Measurements from ENCODE around the gene CMSS1. TPM values are rescaled to one million over a fixed set of nuclear protein-coding genes. Genes with fewer than 3 reads are reported as not detected.

CMSS1 gene
- total and polyA plus RNA-seq, 2 of the 13 experiments (the other 11 are each of a cell fraction or from before 2014, with no cell fraction given) = 6.4 to 48.7 TPM

GRCh38 chr3:99982650-99983049 is 165.0 kb downstream of the CMSS1 start (continued):
- TF ChIP-seq SP2 (CRISPR knock-in tag; IDR thresholded peaks at IDR 0.05) = no peak

- ChIA-PET POLR2A (no interaction called here), CTCF (ENCODE audit: low intra/inter-chr PET ratio, low total read pairs) (no interaction called here)
- Histone ChIP-seq H3K4me2 (ENCODE audit: low read depth, low read length) (no peak overlapping the region), H3K9me3 (ENCODE audit: low read length) (no peaks in the 10 kb centered on the region), H3K36me3 (replicated peaks in 1 of 2; ENCODE audit: control insufficient read depth in 1 of 2, insufficient read depth in 2 of 2, low read length in 2 of 2) (no peaks in the 10 kb centered on the region), H3K4me1 (ENCODE audit: insufficient read depth, low read length) (0 out of 2 replicates have a peak, but pooled peaks cover 9% of the 10 kb centered on the region), H3K4me3 (replicated peaks in 1 of 3; ENCODE audit: insufficient read depth in 1 of 3, low read depth in 2 of 3, low read length in 3 of 3) (no peak overlapping the region), H3K27ac (ENCODE audit: extremely low read length, insufficient read depth, low read length) (no peak overlapping the region), H2AFZ (ENCODE audit: low read length) (no peak overlapping the region), H4K20me1 (ENCODE audit: insufficient read depth, low read length) (no peaks in the 10 kb centered on the region), H3K79me2 (ENCODE audit: insufficient read depth, low read length) (no peaks in the 10 kb centered on the region), H3K27me3 (ENCODE audit: control insufficient read depth in 1 of 2, insufficient read depth in 2 of 2, low read length in 2 of 2) (no peaks in the 10 kb centered on the region), H3K9ac (ENCODE audit: insufficient read depth, low read depth, low read length) (no peak overlapping the region)
- in situ Hi-C loops (cut with HindIII; ENCODE audit: extremely low pct_ligation_motif_present, low pct_unique_long_range_greater_than_20kb) = no loop called here
- ATAC-seq (no peak), DNase-seq (ENCODE audit: low spot score) (no peak), FAIRE-seq (no peak)
- intact Hi-C loops (cut with micrococcal nuclease; ENCODE audit: unreplicated experiment) = no loop called here
- TF ChIP-seq HMG20B (CRISPR knock-in tag; conservative IDR thresholded peaks at IDR 0.05) = no peak
- BruUV-seq (replicated peaks) = no TSS peak
These were observed 166.5 kb downstream of the CMSS1 start for GRCh38 chr3:99984139-99984538.

- Histone ChIP-seq H3K4me1 (ENCODE audit: insufficient read depth, low read length) (0 out of 2 replicates have a peak, but pooled peaks cover 9% of the 10 kb centered on the region), H3K9me3 (ENCODE audit: low read length) (no peaks in the 10 kb centered on the region), H3K79me2 (ENCODE audit: insufficient read depth, low read length) (no peaks in the 10 kb centered on the region), H3K9ac (ENCODE audit: insufficient read depth, low read depth, low read length) (no peak overlapping the region), H3K27me3 (ENCODE audit: control insufficient read depth in 1 of 2, insufficient read depth in 2 of 2, low read length in 2 of 2) (no peaks in the 10 kb centered on the region), H4K20me1 (ENCODE audit: insufficient read depth, low read length) (no peaks in the 10 kb centered on the region), H3K4me2 (ENCODE audit: low read depth, low read length) (no peak overlapping the region), H3K27ac (ENCODE audit: extremely low read length, insufficient read depth, low read length) (no peak overlapping the region), H3K36me3 (replicated peaks in 1 of 2; ENCODE audit: control insufficient read depth in 1 of 2, insufficient read depth in 2 of 2, low read length in 2 of 2) (no peaks in the 10 kb centered on the region), H3K4me3 (replicated peaks in 1 of 3; ENCODE audit: insufficient read depth in 1 of 3, low read depth in 2 of 3, low read length in 3 of 3) (no peak overlapping the region), H2AFZ (ENCODE audit: low read length) (no peak overlapping the region)
- no peak for DNase-seq (ENCODE audit: low spot score)
- FAIRE-seq = no peak
- in situ Hi-C loops (cut with HindIII; ENCODE audit: extremely low pct_ligation_motif_present, low pct_unique_long_range_greater_than_20kb) = no loop called here
- TF ChIP-seq MYC (CRISPR knock-in tag; IDR thresholded peaks at IDR 0.05; ENCODE audit: borderline replicate concordance) = no peak
- no peak for TF ChIP-seq ZZZ3 (CRISPR knock-in tag; IDR thresholded peaks at IDR 0.05; ENCODE audit: borderline replicate concordance)
- BruUV-seq (replicated peaks) = no TSS peak
- intact Hi-C loops (cut with micrococcal nuclease; ENCODE audit: unreplicated experiment) = no loop called here
- CTCF ChIA-PET (ENCODE audit: low intra/inter-chr PET ratio, low total read pairs) = no interaction called here
- 83% methylated on average over 2 of the region's 2 CpGs for WGBS (ENCODE audit: low lambda C conversion rate)
- POLR2A ChIA-PET = no interaction called here
- no peak for ATAC-seq
These were observed 167.0 kb downstream of the CMSS1 start for GRCh38 chr3:99984668-99985067.

Measured in HepG2 (cell line).